ENCODE measurements around the gene SRBD1.
"Not testable (repeated sequence)": the region's sequence is repeated elsewhere in the genome, so short reads cannot be mapped to it uniquely, and the experiment has no call there.

The SRBD1 gene

DNA sequence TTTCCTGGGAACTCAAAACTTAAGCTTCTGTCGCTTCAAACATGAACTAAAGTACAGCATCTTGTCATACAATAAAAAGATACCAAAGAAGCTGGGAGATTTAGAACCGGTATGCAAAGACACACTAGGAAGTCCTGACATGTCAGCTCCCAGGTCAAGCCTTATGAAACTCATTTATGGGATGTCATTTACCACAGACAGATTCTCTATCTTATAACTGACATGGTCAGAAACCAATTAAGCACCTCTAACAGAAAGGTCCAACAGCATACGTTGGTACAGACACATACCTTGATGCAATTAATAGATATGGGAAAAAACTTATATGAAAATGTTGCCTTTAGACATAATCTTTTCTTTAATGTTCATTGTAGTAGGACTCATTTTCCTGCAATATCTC lies 169.0 kb downstream of the SRBD1 start:
- Histone ChIP-seq H3K9me3 (peaks cover 10% of the 10 kb centered on the region), H4K20me1 (no peaks in the 10 kb centered on the region), H3K4me2 (no peak overlapping the region), H3K4me1 (no peaks in the 10 kb centered on the region), H3K9ac (no peak overlapping the region), H3K36me3 (0 out of 2 replicates have a peak, but pooled peaks cover 6% of the 10 kb centered on the region), H3K27ac (no peak overlapping the region), H3K4me3 (no peak overlapping the region), H3K27me3 (no peaks in the 10 kb centered on the region)
- no peak for TF ChIP-seq Cebpa-rat (IDR thresholded peaks at IDR 0.05)

DNA sequence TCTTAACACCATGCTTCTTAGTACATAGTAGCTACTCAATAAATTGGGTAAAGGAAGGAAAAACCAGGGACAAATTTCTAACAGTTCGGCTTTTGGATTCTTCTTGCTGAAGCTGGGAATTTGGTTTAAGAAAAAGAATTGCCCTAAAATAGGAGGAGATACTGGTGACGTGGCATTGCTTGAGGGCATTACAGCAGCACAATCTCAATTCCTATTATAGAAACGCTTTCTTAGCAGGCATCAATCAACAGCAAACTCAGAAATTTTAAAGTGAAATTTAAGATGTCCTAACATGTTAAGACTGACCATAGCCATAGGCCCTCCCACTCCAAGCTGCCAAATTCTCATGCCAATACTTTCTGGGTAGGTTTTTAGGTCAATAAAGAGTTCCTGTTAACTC lies 169.5 kb downstream of the SRBD1 start:
- H3K4me3 ChIP-seq = no peak overlapping the region
- H3K4me1 ChIP-seq = no peaks in the 10 kb centered on the region
- H3K27ac ChIP-seq = no peak overlapping the region
- no peaks in the 10 kb centered on the region for H4K20me1 ChIP-seq
- H3K27me3 ChIP-seq = no peaks in the 10 kb centered on the region
- H3K9me3 ChIP-seq = peaks cover 14% of the 10 kb centered on the region
- H3K9ac ChIP-seq = no peak overlapping the region
- TF ChIP-seq Cebpa-rat (IDR thresholded peaks at IDR 0.05) = no peak
- 0 out of 2 replicates have a peak, but pooled peaks cover 7% of the 10 kb centered on the region for H3K36me3 ChIP-seq
- no peak overlapping the region for H3K4me2 ChIP-seq

DNA sequence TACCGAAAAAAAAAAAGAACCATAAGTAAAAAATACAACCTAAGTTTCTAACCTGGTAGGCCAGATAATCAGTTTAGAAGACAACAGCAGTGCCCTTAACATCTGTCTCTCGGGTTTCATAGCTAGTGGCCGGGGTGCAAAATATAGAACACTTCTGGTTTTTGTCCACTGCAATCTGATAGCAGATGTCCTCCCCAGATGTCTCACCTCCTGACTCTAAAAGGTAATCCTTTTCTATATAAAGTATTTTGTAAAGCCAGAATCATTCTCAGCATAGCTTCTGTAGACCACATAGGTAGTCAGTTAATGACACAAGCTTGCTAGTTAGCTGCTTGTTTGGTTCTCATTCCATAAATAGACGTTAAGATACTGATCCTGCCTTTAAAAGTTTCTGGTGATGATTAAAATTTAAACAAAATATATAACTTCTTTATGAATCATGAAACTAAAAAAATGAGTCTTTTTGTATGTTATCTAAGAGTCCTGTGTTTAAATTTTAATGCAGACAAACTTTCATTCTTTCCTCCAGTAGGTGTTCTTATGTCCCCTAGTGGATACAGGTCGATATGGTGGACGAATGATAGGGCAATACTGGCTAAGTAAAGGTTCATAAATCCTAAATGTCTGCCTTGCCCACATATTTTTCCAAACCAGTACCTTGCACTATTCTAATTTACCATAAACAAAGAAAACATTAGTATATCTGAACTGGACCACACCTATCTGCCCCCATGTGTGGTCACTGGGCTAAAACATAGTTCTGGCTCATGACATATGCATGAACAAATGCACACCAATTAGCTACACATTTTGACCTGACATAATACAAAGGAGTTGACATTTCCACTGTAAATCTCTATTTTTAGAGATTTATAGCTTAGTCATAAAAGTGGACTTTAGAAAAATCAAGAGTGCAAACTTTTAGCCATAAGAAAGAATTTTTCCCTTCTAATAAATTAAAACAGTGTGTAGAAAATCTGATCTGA lies 171.0 kb downstream of the SRBD1 start:
- Histone ChIP-seq H3K4me2 (no peak overlapping the region), H3K9ac (no peak overlapping the region), H3K9me3 (peaks cover 20% of the 10 kb centered on the region), H3K4me3 (no peak overlapping the region), H4K20me1 (no peaks in the 10 kb centered on the region), H3K27me3 (no peaks in the 10 kb centered on the region), H3K36me3 (0 out of 2 replicates have a peak, but pooled peaks cover 11% of the 10 kb centered on the region), H3K4me1 (no peaks in the 10 kb centered on the region), H3K27ac (no peak overlapping the region)
- no peak for TF ChIP-seq Cebpa-rat (IDR thresholded peaks at IDR 0.05)

DNA sequence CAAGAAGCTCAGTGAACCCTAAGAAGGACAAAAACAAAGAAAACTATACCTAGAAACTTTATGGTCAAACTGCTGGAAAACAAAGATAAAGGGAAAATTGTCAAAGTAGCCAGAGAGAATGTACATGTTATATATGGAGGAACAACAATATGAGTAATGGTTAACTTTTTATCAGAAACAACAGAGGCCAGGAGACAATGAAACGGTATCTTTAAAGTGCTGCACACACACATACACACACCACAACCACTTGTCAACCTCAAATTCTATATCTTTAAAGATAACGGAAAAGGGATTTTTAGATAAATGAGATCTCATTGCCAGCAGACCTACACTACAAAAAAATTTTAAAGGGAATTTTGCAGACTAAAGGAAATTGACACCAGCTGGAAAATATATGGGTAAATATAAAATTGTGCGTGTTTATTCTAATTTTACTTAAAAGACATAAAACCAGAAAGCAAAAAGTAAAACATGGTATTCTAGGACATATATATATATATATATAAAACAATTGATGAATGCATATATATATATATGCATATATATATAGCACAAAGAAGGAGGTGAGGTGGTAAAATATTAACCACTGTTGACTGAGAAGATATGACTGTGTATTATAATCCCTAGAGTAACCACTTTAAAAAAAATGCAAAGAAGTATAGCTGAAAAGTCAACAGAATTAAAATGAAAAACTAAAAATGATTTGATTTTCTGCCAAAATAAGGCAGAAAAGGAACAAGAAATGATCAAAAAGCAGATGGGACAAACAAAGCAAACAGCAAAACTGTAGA lies 172.0 kb downstream of the SRBD1 start:
- H3K9ac ChIP-seq = no peak overlapping the region
- no peak overlapping the region for H3K27ac ChIP-seq
- H3K9me3 ChIP-seq = peaks cover 20% of the 10 kb centered on the region
- 0 out of 2 replicates have a peak, but pooled peaks cover 11% of the 10 kb centered on the region for H3K36me3 ChIP-seq
- no peak overlapping the region for H3K4me3 ChIP-seq
- H3K4me2 ChIP-seq = no peak overlapping the region
- TF ChIP-seq Cebpa-rat (IDR thresholded peaks at IDR 0.05) = no peak
- H3K27me3 ChIP-seq = no peaks in the 10 kb centered on the region
- no peaks in the 10 kb centered on the region for H4K20me1 ChIP-seq
- H3K4me1 ChIP-seq = no peaks in the 10 kb centered on the region

DNA sequence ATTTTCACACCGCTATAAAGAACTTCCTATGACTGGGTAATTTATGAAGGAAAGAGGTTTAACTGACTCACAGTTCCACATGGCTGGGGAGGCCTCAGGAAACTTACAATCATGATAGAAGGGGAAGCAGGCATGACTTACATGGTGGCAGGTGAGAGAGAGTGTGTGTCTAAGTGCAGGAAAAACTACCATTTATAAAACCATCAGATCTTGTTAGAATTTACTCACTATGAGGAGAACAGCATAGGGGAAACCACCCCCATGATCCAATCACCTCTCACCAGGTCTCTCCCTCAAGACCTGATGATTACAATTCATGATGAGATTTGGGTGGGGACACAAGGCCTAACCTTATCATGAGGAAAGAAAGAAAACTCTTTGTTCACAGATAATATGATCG lies 174.6 kb downstream of the SRBD1 start:
- H3K4me2 ChIP-seq = no peak overlapping the region
- no peak overlapping the region for H3K9ac ChIP-seq
- TF ChIP-seq Cebpa-rat (IDR thresholded peaks at IDR 0.05) = no peak
- no peak overlapping the region for H3K27ac ChIP-seq
- no peaks in the 10 kb centered on the region for H3K4me1 ChIP-seq
- H4K20me1 ChIP-seq = no peaks in the 10 kb centered on the region
- H3K4me3 ChIP-seq = no peak overlapping the region
- peaks cover 21% of the 10 kb centered on the region for H3K9me3 ChIP-seq
- 0 out of 2 replicates have a peak, but pooled peaks cover 11% of the 10 kb centered on the region for H3K36me3 ChIP-seq
- no peaks in the 10 kb centered on the region for H3K27me3 ChIP-seq

DNA sequence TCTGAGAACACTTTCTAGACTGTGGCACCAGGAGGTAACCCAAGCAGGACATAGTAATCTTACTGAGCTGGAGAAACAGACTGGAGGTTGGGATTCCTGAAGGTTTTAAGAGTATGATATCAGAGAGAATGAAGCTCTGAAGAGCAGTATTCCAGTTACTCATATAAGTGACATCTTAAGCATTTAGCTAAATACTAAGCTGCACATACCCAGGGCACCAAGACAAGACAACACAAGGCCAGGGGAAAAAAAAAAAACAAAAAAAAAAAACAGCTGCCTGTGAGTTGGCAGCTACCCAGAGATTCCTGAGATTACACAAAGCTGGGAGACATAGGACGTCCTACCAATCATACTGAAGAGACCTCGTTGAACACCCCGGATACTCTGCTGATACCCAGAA lies 175.8 kb downstream of the SRBD1 start:
- H3K4me1 ChIP-seq = no peaks in the 10 kb centered on the region
- no peak for TF ChIP-seq Cebpa-rat (IDR thresholded peaks at IDR 0.05)
- H4K20me1 ChIP-seq = no peaks in the 10 kb centered on the region
- no peak overlapping the region for H3K9ac ChIP-seq
- H3K27me3 ChIP-seq = no peaks in the 10 kb centered on the region
- H3K4me3 ChIP-seq = no peak overlapping the region
- peaks cover 32% of the 10 kb centered on the region for H3K9me3 ChIP-seq
- no peak overlapping the region for H3K4me2 ChIP-seq
- 0 out of 2 replicates have a peak, but pooled peaks cover 11% of the 10 kb centered on the region for H3K36me3 ChIP-seq
- H3K27ac ChIP-seq = no peak overlapping the region

DNA sequence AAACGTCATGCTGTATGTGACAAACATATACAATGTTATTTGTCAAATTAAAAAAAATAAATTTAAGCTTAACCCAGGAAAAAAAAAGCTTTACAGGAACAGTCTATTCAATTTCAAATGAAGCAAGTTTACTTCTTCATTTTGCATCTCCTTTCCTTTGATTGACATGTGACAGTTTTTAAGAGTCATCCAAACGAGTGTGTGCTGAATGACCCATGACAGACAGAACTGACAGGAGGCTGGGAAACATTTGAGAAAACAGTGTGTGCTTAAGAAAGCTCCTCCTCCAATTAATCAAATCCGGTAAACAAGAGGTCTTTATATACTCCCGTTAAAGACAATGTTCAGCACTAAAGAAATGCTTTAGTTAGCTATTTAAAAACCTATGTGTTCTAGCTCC lies 177.7 kb downstream of the SRBD1 start:
- Histone ChIP-seq H4K20me1 (no peaks in the 10 kb centered on the region), H3K4me1 (no peaks in the 10 kb centered on the region), H3K27me3 (no peaks in the 10 kb centered on the region), H3K27ac (no peak overlapping the region), H3K36me3 (0 out of 2 replicates have a peak, but pooled peaks cover 11% of the 10 kb centered on the region), H3K4me2 (no peak overlapping the region), H3K9me3 (peaks cover 38% of the 10 kb centered on the region), H3K4me3 (no peak overlapping the region), H3K9ac (no peak overlapping the region)
- TF ChIP-seq Cebpa-rat (IDR thresholded peaks at IDR 0.05) = no peak

DNA sequence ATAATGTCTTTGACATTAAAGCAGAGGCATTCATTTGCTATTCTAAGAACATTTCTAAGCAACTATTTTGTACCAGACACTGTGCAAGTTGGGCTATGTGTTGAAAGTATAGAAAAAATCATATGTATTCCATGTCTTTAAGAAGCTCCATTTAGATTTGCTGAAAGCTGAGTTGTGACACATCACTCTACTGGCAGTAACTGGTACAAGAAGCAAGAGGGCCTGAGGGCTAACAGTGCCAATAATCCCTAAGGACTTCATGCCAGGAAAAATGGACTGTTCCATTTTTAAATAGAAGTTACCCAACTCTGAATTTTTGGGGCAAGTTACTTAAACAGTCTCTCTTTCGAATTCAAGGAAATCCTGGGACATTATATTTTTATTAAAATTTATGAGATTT lies 178.7 kb downstream of the SRBD1 start:
- Histone ChIP-seq H3K9me3 (peaks cover 31% of the 10 kb centered on the region), H4K20me1 (no peaks in the 10 kb centered on the region), H3K36me3 (0 out of 2 replicates have a peak, but pooled peaks cover 9% of the 10 kb centered on the region), H3K4me1 (no peaks in the 10 kb centered on the region), H3K27ac (no peak overlapping the region), H3K27me3 (no peaks in the 10 kb centered on the region), H3K4me3 (no peak overlapping the region), H3K4me2 (no peak overlapping the region), H3K9ac (no peak overlapping the region)
- no peak for TF ChIP-seq Cebpa-rat (IDR thresholded peaks at IDR 0.05)

DNA sequence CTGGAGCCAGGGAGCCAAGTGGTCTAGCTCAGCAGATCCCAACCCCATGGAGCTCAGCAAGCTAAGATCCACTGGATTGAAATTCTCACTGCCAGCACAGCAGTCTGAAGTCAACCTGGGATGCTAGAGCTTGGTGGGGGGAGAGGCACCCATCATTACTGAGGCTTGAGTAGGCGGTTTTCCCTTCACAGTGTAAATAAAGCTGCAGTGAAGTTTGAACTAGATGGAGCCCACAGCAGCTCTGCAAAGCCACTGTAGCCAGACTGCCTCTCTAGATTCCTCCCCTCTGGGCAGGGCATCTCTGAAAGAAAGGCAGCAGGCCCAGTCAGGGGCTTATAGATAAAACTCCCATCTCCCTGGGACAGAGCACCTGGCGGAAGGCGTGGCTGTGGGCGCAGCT lies 185.0 kb downstream of the SRBD1 start:
- not testable (repeated sequence) for H4K20me1 ChIP-seq, H3K4me2 ChIP-seq, H3K4me1 ChIP-seq, H3K27me3 ChIP-seq, H3K27ac ChIP-seq, H3K4me3 ChIP-seq, H3K9ac ChIP-seq
- peaks cover 19% of the 10 kb centered on the region for H3K9me3 ChIP-seq
- peaks cover 12% of the 10 kb centered on the region; the same call in 1 of the 2 replicates for H3K36me3 ChIP-seq

DNA sequence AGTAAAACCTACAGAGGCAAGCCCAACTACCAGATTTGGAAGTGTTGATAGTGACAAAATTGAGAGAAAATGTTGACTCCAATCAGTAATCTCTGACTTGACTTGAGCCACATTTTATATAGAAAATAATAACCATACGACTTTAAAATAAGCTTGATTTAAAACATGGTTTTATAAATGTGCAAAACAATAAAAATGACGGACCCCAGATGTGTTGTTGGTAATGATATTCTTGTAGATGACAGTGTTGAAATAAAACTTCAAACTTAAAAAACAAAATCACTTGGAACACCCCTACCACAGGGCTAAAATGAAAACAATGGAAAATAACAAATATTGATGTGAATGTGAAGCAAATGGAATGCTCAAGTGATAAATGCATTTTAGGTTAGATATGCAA lies 188.1 kb downstream of the SRBD1 start:
- no peak overlapping the region for H3K9ac ChIP-seq
- H3K36me3 ChIP-seq = peaks cover 16% of the 10 kb centered on the region
- no peak overlapping the region for H3K4me3 ChIP-seq
- no peaks in the 10 kb centered on the region for H3K4me1 ChIP-seq
- H3K27me3 ChIP-seq = no peaks in the 10 kb centered on the region
- no peak for TF ChIP-seq Cebpa-rat (IDR thresholded peaks at IDR 0.05)
- no peak overlapping the region for H3K4me2 ChIP-seq
- H3K27ac ChIP-seq = no peak overlapping the region
- H4K20me1 ChIP-seq = no peaks in the 10 kb centered on the region
- peaks cover 7% of the 10 kb centered on the region; the same call in 1 of the 2 replicates for H3K9me3 ChIP-seq

All from BLaER1 (cell line).